ENCODE data around the gene GPR22.

- TF ChIP-seq CTCF (IDR thresholded peaks at IDR 0.05; ENCODE audit: low read depth, low read length) (no peak), EZH2phosphoT487 (IDR thresholded peaks at IDR 0.05; ENCODE audit: low read depth) (no peak)
Measured at GRCh38 chr7:107469929-107470328, at the start of gene GPR22.

Data from OCI-LY3 (cell line).